Right atrium auricular region (tissue), 2 donors: ENCODE results near the gene ASB5. TPM values are rescaled to one million over a fixed set of nuclear protein-coding genes. Genes with fewer than 3 reads are reported as not detected.

Experiments
- DNase-seq: peaks from one replicate; pipeline ENCODE4 v3.0.0-alpha.2; 2019; ENCODE audit warnings: low spot score
- H3K27ac ChIP-seq, 2 donors: fragments of 200-600 bp; sonication (generic); 1 replicate in 1 of 2; 2 replicates in 1 of 2; pipeline ENCODE4 v1.5.1; 2016 to 2019
- H3K27me3 ChIP-seq, 2 donors: fragments of 200-600 bp; sonication (generic); one replicate each; pipeline versions ENCODE4 v1.5.1 to v1.6.0; 2017 to 2019
- H3K36me3 ChIP-seq: fragments of 200-600 bp; sonication (generic); one replicate; pipeline ENCODE4 v1.5.1; 2016
- H3K4me1 ChIP-seq, 2 donors: fragments of 200-600 bp; sonication (generic); one replicate each; pipeline versions ENCODE4 v1.5.1 to v1.6.0; 2017 to 2019
- H3K4me3 ChIP-seq, 2 donors: fragments of 200-600 bp; sonication (generic); 1 replicate in 1 of 2; 2 replicates in 1 of 2; pipeline ENCODE4 v1.5.1; 2017 to 2019; ENCODE audit warnings: mild to moderate bottlenecking in 1 of 2, moderate library complexity in 1 of 2
- H3K9me3 ChIP-seq, 2 donors: fragments of 200-600 bp; sonication (generic); one replicate each; pipeline ENCODE4 v1.5.1; 2019
- CTCF ChIP-seq, 2 donors: fragments of 200-600 bp; sonication (generic); IDR thresholded peaks; one replicate each; pipeline ENCODE4 v1.5.1; 2019; ENCODE audit warnings: antibody characterized with exemption in 2 of 2
- total RNA-seq, 2 donors: library from RNA; depleted of rRNA; stranded (reverse); fragments of >200 nt; gene quantifications; one replicate each; pipeline ENCODE4 v1.1.0, GENCODE V29; 2016

ASB5 gene
- total RNA-seq, 2 donors from 2014 or later = 0.90 to 3.7 TPM

- Histone ChIP-seq H3K27me3 (no peaks in the 10 kb centered on the region), H3K9me3 (no peaks in the 10 kb centered on the region), H3K4me1 (peaks cover 0 to 14% of the 10 kb centered on the region in 2 donors), H3K4me3 (no peak overlapping the region), H3K27ac (peak overlapping the region; percentile 75 to 86), H3K36me3 (no peaks in the 10 kb centered on the region)
- no peak for DNase-seq
- TF ChIP-seq CTCF (IDR thresholded peaks at IDR 0.05) = no peak
Measured at GRCh38 chr4:176238157-176238610, 30.8 kb downstream of the ASB5 start.

GRCh38 chr4:176236946-176237345 lies 32.1 kb downstream of the ASB5 start:
- no peaks in the 10 kb centered on the region for H3K9me3 ChIP-seq
- peak overlapping the region; percentile 75 to 86 for H3K27ac ChIP-seq
- no peak overlapping the region for H3K4me3 ChIP-seq
- DNase-seq = no peak
- TF ChIP-seq CTCF (IDR thresholded peaks at IDR 0.05) = no peak
- H3K27me3 ChIP-seq = no peaks in the 10 kb centered on the region
- H3K4me1 ChIP-seq = peaks cover 0 to 14% of the 10 kb centered on the region in 2 donors
- H3K36me3 ChIP-seq = no peaks in the 10 kb centered on the region

- H3K4me1 ChIP-seq = peaks cover 0 to 17% of the 10 kb centered on the region in 2 donors
- H3K27me3 ChIP-seq = no peaks in the 10 kb centered on the region
- no peaks in the 10 kb centered on the region for H3K36me3 ChIP-seq
- H3K9me3 ChIP-seq = no peaks in the 10 kb centered on the region
- H3K4me3 ChIP-seq = peak overlapping the region in 1 of 2 donors; percentile 27
- no peak for DNase-seq
- TF ChIP-seq CTCF (IDR thresholded peaks at IDR 0.05) = no peak
- H3K27ac ChIP-seq = peak overlapping the region; percentile 41 to 65
Measured at GRCh38 chr4:176230836-176231235, 38.2 kb downstream of the ASB5 start.

- DNase-seq = no peak
- no peak overlapping the region for H3K4me3 ChIP-seq
- H3K9me3 ChIP-seq = no peaks in the 10 kb centered on the region
- H3K4me1 ChIP-seq = peaks cover 0 to 17% of the 10 kb centered on the region in 2 donors
- peak overlapping the region; percentile 43 to 65 for H3K27ac ChIP-seq
- H3K27me3 ChIP-seq = no peaks in the 10 kb centered on the region
- no peaks in the 10 kb centered on the region for H3K36me3 ChIP-seq
- no peak for TF ChIP-seq CTCF (IDR thresholded peaks at IDR 0.05)
Measured at GRCh38 chr4:176229645-176230044, 39.4 kb downstream of the ASB5 start.

GRCh38 chr4:176226736-176227135 lies 42.3 kb downstream of the ASB5 start:
- H3K4me3 ChIP-seq = no peak overlapping the region
- no peaks in the 10 kb centered on the region for H3K9me3 ChIP-seq
- TF ChIP-seq CTCF (IDR thresholded peaks at IDR 0.05) = no peak
- no peak overlapping the region for H3K27ac ChIP-seq
- no peaks in the 10 kb centered on the region for H3K36me3 ChIP-seq
- no peak for DNase-seq
- H3K4me1 ChIP-seq = peaks cover 0 to 17% of the 10 kb centered on the region in 2 donors
- H3K27me3 ChIP-seq = no peaks in the 10 kb centered on the region

- Histone ChIP-seq H3K27ac (no peak overlapping the region), H3K4me3 (no peak overlapping the region), H3K36me3 (no peaks in the 10 kb centered on the region), H3K4me1 (no peaks in the 10 kb centered on the region), H3K27me3 (no peaks in the 10 kb centered on the region), H3K9me3 (no peaks in the 10 kb centered on the region)
- DNase-seq = no peak
- no peak for TF ChIP-seq CTCF (IDR thresholded peaks at IDR 0.05)
Measured at GRCh38 chr4:176223561-176223960, 45.5 kb downstream of the ASB5 start.
